ES-I3 (cell line): ENCODE measurements around the gene CHPF2.

Experiments used
- H3K36me3 ChIP-seq: 2 replicates; pipeline ENCODE4 v1.6.1; 2013; ENCODE audit warnings: mild to moderate bottlenecking, low read length, control low read depth, moderate library complexity; ENCODE audit not compliant: insufficient read depth
- H3K4me1 ChIP-seq: 2 replicates; pipeline ENCODE4 v1.6.1; 2013; ENCODE audit warnings: mild to moderate bottlenecking, control low read depth, low read length; ENCODE audit not compliant: insufficient read depth
- H3K9ac ChIP-seq: 2 replicates; pipeline ENCODE4 v1.6.1; 2013; ENCODE audit warnings: low read depth, mild to moderate bottlenecking, low read length, moderate library complexity
- H3K9me3 ChIP-seq: 2 replicates; pipeline ENCODE4 v1.6.1; 2013; ENCODE audit warnings: mild to moderate bottlenecking, low read length, moderate library complexity; ENCODE audit not compliant: control insufficient read depth, insufficient read depth

The CHPF2 gene

GRCh38 chr7:151280388-151281019 lies 48.2 kb downstream of the CHPF2 start:
- no peak overlapping the region for H3K9ac ChIP-seq
- no peaks in the 10 kb centered on the region for H3K9me3 ChIP-seq
- H3K4me1 ChIP-seq: no peaks in the 10 kb centered on the region; the same call in 1 of the 2 replicates
- no peaks in the 10 kb centered on the region for H3K36me3 ChIP-seq

GRCh38 chr7:151281686-151282085 lies 49.4 kb downstream of the CHPF2 start:
- Histone ChIP-seq H3K36me3 (no peaks in the 10 kb centered on the region), H3K4me1 (no peaks in the 10 kb centered on the region; the same call in 1 of the 2 replicates), H3K9ac (no peak overlapping the region), H3K9me3 (no peaks in the 10 kb centered on the region)

- Histone ChIP-seq H3K9me3 (no peaks in the 10 kb centered on the region), H3K36me3 (no peaks in the 10 kb centered on the region), H3K9ac (no peak overlapping the region), H3K4me1 (no peaks in the 10 kb centered on the region; the same call in 1 of the 2 replicates)
These were observed 49.8 kb downstream of the CHPF2 start for GRCh38 chr7:151282111-151282510.

GRCh38 chr7:151283302-151283701 lies 51.0 kb downstream of the CHPF2 start:
- Histone ChIP-seq H3K9me3 (no peaks in the 10 kb centered on the region), H3K36me3 (no peaks in the 10 kb centered on the region), H3K4me1 (no peaks in the 10 kb centered on the region), H3K9ac (no peak overlapping the region)

GRCh38 chr7:151286148-151286547 lies 53.9 kb downstream of the CHPF2 start:
- Histone ChIP-seq H3K9ac (no peak overlapping the region), H3K36me3 (no peaks in the 10 kb centered on the region), H3K9me3 (no peaks in the 10 kb centered on the region), H3K4me1 (no peaks in the 10 kb centered on the region)
